NCI-H187 (cell line): ENCODE measurements around the gene SBK2.
"Not testable (repeated sequence)": the region's sequence is repeated elsewhere in the genome, so short reads cannot be mapped to it uniquely, and the experiment has no call there.

Experiments used
- DNase-seq, 2 experiments: peaks; one replicate each; lab custom pipeline; 2025; lab: John Stamatoyannopoulos, UW

Gene SBK2

GRCh38 chr19:55536951-55537740 is at the start of gene SBK2:
TSS of gene SBK2 (minus strand) at chr19:55537133. CDS start at chr19:55536294, 839 bp downstream.
- no peak for DNase-seq

DNA sequence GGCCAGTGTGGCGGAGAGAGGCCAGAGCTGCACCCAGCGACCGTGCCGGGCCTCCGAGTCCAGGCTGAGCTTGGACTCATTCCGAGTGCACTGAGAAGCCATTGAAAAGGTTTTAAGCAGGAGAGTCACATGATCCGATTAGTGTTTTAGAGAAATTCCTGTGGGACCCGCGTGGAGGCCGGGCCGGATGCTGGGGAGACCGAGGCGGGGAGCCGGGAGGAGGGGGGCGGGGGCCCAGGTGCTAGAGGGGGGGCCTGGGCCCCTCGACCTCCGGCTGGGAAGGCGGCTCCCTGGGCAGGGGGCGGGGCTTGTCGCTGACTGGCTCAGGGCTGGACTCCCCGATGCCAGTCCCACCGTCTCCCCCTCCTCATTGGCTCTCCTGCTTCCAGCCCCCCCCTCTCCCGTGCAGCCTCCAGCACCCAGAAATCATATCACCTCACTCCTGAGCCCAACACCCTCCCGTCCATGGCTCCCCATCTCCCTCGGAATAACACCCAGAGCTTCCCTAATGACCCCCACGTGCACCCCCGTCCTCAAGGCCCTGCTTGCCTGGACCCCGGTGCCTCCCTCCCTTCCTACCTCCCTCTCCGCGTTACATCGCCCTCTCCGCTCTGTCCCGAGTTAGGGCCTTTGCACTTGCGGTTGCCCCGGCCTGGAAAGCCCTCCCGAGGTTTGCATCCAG is 48.9 kb upstream of the SBK2 start:
- DNase-seq, result peak; percentile 84 to 90

DNA sequence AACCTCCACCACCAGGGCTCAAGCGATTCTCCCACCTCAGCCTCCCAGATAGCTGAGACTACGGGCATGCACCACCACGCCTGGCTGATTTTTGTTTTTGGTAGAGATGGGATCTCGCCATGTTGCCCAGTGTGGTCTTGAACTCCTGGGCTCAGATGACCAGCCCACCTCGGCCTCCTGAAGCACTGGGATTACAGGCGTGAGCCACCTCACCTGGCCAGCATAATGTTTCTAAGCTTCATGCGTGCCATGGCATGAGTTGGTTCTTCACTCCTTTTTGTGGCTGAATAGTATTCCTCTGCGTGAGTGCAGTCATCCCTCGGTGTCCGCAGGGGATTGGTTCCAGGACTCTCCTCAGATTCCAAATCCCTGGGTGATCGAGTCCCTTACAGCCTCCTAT is 47.9 kb upstream of the SBK2 start:
- no peak for DNase-seq

- not testable (repeated sequence) for DNase-seq
These were observed 47.0 kb upstream of the SBK2 start for GRCh38 chr19:55583897-55584296.

GRCh38 chr19:55582284-55582683 is 45.4 kb upstream of the SBK2 start:
- DNase-seq, result not testable (repeated sequence)

DNA sequence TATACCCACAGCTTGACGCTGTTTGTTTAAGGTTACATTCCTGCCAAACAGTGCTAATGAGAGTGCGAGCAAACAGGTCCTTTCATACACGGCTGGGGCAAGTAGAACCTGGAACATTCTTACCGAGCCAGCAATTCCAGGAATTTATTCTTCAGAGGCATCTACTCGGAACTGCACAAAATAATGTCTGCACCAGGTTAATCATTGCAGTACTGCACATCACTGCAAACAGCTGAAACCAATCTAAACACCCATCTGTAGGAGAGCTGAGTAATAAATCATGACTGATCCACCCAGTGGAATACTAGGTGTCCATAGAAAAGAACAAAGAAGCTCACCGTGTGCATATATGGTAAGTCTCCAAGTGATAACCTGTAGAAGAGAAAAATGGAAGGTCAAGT is 44.9 kb upstream of the SBK2 start:
- DNase-seq, result no peak

DNA sequence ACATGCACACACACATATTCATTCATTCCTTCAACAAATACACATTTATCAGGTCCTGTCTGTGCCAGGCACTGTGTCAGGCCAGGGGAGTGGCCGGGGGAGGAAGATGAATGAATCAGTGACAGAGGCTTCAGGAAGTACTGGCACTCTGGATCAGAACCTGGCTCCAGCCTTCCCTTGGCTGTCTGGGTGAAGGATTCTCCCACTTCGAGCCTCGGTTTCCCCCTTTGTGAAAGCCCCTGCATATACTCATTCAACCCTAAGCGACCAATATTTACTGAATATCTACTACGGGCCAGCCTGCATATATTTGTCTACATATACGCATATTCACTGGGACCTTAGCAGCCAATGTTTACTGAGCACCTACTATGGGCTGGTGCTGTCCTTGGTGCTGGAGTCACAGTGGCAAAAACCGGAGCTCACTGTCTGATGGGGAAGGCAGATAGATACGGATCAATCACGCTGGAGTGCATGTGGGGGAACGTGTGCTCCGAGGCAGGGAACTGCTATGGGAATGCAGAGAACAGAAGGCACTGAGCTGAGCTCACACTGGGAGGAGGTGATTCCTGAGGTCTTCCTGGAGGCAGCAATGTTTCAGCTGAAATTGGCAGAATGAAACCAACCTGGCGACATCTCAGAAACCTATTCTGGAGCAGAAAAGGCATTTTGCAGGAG is 44.4 kb upstream of the SBK2 start:
- DNase-seq, result no peak

DNA sequence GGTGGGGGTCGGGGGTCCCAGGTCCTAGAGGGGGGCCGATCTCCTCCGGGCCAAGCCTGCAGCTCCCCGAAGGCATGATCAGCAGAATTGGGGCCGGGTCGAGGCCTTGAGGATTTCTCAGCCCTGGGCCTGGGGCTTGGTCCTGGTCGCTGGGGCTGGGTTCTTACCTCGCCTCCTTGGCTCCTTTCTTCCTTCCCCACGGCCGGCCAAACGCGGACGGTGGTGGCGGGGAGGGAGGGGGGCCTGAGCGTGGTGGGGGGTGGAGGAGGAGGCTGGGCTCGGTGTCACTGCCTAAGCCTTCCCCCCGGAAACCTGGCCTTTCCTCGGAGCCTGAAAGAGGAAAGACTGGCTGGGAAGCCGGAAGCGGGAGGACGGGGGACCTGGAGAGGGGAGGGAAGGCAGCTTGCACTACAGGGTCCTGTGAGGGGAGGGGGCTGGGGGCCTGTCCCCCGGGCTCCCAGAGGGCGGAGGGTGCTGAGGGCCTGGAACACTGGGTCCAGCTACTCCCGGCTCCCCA is 43.8 kb upstream of the SBK2 start, which contains the start of gene ZNF579:
Gene ZNF579 (minus strand): TSS at position 221 of the 517 bp plus-strand sequence. CDS start 1,209 bp downstream, outside the sequence.
- peak; percentile 81 to 91 for DNase-seq

DNA sequence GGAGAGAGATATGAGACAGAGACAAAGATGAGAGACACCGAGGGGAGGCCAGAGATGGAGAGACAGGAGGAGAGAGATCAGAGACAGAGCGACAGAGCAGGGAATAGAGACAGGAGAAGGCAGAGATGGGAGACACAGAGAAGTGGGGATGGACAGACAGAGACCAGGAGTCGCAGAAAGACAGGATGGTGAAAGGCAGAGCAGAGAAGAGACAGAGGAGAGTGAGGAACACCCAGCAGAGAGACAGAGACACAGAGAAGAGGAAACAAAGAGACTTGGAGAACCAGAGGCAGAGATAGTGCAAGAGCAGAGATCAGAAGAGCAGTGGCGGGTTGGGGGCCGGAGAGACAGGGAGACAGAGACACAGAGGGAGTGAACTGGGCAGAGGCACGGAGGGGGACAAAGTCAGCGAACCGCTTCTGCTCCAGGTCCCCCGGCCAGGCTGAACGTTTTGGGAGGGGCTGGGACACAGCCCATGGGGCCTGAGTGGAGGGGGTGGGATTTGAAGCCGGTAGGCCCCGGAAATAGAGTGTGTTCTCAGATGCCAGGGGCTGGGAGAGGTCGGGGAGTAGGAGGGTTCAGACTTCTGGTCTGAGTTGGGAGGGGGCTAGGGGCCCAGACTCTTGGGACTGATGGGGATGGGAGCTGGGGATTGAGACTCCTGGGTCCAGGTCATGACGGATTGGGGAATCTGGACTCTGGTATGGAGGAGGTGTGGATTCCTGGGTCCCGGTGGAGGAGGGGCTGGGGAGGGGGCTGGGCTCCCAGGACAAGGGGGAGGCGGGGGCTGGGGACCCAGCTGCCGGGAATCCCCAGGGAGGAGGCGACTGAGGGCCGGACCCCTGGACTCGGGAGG is 43.1 kb upstream of the SBK2 start:
- DNase-seq, result no peak

GRCh38 chr19:55578761-55579747 is 42.1 kb upstream of the SBK2 start:
- no peak for DNase-seq

DNA sequence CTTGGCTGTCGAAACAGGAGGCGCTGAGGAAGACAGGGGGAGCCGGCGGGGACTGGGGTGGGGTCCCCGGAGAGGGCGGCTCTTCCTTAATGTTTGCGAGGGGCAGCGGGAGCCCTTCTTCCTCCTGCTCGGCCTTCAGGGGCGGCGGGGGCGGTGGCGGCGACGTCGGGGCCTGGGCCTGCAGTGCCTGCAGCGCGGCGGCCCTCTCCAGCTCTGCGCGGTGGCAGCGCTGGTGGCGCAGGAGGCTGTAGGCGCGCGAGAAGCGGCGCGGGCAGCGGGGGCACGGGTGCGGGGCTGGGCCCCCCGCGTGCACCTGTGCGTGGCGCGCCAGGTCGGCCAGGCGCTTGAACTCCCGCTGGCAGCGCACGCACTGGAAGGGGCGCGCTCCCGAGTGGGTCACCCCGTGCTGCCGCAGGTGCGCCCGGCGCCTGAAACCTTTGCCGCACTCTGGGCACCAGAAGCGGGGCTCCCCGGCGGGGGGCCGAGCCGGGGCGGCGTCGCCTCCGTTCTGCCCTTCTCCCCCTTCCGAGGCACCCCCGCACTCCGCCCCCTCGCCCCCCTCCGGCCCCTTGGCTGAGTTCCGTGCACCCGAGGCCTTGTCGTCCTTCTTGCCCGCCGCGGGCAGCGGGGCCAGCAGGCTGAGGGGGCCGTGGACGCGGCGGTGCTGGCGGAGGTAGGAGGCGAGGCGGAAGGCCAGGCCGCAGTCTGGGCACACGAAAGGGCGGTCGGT is 41.3 kb upstream of the SBK2 start:
- DNase-seq, result no peak

GRCh38 chr19:55576746-55577145 is 39.8 kb upstream of the SBK2 start:
- DNase-seq, result no peak

DNA sequence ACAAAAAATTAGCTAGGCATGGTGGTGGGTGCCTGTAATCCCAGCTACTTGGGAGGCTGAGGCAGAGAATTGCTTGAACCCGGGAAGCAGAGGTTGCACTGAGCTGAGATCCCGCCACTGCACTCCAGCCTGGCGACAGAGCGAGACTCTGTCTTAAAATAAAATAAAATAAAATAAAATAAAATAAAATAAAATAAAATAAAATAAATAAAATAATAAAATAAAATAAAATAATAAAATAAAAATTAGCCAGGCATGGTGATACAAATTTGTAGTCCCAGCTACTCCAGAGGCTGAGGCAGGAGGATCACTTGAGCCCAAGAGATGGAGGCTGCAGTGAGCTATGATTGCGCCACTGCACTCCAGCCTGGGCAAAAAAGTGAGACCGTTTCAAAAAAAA is 37.0 kb upstream of the SBK2 start:
- not testable (repeated sequence) for DNase-seq

DNA sequence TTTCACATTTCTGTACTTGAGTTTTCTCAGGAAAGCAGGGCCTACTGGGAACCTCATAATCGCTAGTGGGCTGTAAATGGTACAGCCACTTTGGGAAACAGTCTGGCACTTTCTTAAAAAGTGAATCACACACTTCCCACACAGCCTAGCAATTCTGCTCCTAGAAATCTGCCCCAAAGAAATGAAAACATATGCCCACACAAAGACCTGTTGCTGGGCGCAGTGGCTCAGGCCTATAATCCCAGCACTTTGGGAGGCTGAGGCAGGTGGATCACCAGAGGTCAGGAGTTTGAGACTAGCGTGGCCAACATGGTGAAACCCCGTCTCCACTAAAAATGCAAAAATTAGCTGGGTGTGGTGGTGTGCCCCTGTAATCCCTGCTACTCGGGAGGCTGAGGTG is 32.5 kb upstream of the SBK2 start:
- not testable (repeated sequence) for DNase-seq

DNA sequence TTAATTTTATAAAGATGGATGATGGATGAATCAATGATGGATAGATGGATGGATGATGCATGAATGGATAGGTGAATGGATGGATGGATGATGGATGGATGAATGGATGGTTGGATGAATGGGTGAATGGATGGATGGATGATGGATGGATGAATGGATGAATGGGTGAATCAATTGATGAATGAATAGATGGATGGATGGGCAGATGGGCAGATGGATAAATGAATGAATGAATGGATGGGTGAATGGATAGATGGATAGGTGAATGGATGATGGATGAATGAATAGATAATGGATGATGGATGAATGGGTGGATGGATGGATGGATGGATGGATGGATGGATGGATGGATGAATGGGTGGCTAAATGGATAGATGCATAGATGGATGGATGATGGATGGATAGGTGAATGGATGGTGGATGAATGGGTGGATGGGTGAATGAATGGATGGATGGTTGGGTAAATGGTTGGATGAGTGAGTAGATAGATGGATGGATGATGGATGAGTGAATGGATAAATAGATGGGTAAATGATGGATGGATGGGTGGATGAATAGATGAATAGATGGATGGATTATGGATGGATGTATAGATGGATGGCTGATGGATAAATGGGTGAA is 30.9 kb upstream of the SBK2 start:
- DNase-seq, result no peak

DNA sequence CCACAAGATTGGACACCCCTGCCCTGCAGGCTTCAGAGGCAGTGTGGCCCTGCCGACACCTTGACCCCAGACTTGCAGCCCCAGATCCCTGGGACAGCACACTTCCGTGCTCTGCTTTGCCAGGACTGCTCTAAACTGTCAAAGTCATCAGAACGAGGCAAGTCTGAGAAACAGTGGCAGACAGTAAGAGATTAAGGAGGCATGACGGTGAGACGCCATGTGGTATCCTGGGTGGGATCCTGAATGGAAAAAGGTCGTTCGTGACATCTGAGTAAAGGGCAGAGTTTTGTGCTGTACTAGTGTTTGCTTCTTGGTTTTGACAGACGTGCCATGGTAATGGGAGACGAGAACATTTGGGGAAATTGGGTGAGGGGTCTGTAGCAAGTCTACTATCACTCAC is 29.9 kb upstream of the SBK2 start:
- DNase-seq, result no peak

GRCh38 chr19:55563261-55563690 is 26.3 kb upstream of the SBK2 start:
- no peak for DNase-seq

DNA sequence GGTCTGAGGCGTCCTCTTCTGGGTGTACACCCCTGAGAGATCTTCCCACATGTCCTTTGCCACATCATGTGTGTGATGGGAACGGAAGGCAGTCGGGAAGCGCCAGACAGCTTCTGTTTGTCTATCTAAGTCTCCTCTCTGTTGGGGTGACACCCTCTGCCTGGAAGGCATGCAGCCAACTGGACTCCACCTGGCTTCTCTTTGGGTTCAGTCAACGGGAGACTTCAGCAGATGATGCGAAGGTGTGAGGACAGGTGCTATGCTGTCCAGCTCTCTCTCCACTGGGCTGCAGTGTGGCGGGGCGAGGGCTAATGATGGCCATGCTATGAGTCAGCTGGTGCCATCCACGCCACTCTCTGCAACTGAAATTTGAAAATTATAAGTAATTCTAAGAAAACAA is 22.8 kb upstream of the SBK2 start:
- DNase-seq, result no peak

DNA sequence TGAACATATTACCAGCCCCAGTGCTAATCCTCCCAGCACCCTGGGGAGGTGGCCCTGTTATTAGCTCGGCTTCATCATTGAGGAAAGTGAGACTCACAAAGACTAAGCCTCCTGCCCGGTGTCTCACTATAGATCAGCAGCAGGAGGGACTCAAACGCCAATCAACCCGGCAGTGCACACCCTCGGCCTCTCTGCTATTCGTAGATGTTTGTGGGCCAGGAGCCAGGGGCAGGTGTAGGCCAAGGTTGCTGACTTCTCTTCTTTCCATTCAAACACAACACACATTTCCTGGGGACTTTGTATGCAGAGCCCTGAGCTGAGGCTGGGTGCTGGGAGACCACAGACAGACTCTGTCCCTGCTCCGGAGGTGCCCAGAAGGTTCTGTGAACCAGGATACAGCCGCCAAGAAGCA is 17.8 kb upstream of the SBK2 start:
- no peak for DNase-seq
